RPMI7951 (cell line): ENCODE data around the gene RAD51AP2. TPM values are rescaled to one million over a fixed set of nuclear protein-coding genes. Genes with fewer than 3 reads are reported as not detected.
"Not testable (repeated sequence)": the region's sequence is repeated elsewhere in the genome, so short reads cannot be mapped to it uniquely, and the experiment has no call there.

Source experiments
- DNase-seq: peaks from one replicate; pipeline ENCODE4 v3.0.0-alpha.2; 2012; ENCODE audit warnings: low read depth
- total RNA-seq: library from RNA; depleted of rRNA; stranded (reverse); fragments of >200 nt; shearing (Covaris generic); gene quantifications from 2 replicates; pipeline ENCODE4 v1.2.3, GENCODE V29; 2014; rRNA removed

The RAD51AP2 gene
- total RNA-seq, result not detected in 2 replicates

DNA sequence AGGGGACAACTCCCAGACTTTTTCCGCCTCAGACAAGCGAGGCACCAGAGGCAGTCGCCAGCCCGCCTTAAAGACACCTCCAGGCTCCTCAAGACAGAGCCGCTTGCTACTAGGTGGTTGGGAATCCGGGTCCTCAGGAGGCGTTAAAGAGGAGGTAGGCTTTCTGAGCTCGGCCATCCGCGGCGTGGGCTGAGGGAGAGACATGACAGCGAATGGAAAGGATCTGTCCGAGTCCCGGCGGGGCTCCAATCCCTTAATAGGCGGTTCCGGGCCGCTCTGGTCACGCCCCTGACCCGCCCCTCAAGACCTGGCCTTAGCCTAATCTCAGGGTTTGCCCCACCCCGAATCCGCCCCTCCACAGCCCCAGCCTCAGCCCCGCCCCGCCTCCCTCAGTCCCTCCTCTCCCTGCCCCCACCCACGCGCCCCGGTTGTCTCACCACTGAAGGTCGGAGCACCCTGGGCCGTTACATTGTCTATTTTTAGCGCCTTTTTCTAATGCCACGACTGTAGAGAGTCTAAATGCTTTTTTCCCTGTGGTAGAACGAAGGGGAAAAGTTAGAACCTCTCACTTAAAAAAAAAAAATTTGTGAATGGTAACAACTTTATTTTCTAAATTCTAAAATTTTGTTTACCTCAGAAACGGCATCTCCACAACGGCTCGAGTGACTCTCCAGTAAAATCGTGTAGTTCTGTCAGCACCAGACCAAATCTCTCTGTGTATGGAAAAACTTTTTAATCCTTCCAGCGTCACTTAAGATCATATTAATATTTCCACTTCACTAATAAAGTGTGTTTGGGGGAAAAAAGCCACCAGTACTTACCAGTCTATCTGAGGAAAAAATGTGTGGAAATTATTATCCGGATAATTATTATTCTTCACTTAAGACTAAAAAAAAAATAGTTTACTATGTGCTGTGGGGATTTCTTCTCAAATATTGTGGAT is at the start of gene RAD51AP2:
RAD51AP2 (minus strand) TSS at position 229 of the 943 bp plus-strand sequence; CDS start at position 204, 25 bp downstream.
- DNase-seq, result peak; percentile 80

DNA sequence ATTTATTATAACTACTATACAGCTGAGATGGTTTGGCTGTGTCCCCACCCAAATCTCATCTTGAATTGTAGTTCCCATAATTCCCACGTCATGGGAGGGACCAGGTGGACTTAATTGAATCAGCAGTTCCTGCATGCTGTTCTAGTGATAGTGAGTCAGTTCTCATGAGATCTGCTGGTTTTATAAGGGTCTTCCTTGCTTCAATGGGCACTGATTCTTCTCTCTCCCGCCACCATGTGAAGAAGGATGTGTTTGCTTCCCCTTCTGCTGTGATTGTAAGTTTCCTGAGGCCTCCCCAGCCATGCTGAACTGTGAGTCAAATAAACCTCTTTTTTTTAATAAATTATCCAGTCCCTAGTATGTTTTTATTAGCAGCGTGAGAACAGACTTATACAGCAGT is 47.5 kb upstream of the RAD51AP2 start:
- not testable (repeated sequence) for DNase-seq

DNA sequence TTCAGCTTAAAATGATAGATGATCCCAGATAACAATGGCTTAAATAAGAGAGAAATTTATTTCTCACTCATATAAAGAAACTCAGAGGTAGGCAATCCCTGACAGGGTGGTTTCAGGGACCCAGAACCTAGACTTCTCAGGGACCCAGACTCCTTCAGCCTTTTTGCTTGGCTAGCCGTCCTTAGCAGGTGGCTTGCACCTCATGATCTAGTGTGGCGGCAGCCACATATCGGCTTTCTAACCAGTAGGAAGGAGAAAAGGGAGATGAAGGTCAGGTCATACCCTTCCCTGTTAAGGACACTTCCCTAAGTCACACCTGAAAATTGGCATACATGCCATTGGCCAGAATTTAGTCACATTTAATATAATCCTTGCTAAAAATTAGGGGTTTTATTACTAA is 40.6 kb upstream of the RAD51AP2 start:
- DNase-seq, result no peak

DNA sequence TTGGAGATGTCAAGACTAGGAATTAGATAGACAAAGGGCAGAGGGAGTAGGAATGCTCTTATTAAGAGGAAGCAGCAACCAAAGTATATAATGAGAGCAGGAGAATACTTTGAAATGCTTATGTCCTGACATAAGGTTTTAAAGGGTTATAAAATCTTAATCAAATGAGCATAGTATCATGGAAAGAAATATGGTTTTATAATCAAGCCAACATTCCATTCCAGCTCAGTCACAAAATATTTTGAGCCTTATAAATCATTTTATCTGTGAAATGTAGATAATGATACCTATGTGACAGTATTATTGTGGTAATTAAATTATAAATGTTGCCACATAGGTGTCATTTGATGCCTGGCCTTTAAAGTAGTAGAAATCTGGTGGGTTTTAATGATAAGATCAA is 39.8 kb upstream of the RAD51AP2 start:
- DNase-seq, result no peak

DNA sequence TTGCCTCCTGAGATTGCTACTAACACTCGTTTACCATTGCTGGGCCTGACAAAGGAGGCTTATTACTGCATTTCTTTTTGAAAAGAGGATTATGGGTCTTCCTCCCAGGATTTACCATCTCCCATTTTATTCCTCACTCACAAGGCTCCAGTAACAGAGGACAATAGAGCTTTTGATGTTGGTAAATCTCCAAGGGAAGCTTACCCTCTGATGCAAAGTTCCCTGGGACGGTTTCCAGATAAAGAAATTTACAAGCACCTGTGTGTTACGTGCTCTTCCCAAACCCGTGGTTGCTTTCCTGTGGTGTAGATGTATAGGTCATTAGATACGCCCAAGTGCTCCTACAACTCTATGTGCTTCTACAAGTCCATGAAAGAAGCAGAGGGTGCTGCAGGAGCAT is 39.4 kb upstream of the RAD51AP2 start:
- no peak for DNase-seq

DNA sequence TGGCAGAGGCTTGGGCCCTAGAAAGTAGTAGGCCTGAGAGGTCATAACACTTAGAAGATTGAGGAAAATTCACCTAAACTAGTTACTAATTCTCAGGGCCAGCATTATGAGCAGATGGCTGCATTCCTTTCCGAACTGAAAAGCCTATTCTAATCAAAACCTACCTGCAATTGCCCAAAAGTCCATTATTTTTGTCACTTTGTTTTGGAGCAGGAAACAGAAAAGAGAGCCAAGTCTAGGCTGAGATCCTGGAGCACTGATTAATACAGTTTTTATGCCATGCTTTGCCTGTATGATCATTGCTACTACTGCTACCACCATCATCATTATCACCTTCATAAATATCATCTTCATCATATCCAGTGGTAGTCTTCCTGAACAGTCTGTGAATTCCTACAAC is 36.9 kb upstream of the RAD51AP2 start:
- DNase-seq, result no peak

DNA sequence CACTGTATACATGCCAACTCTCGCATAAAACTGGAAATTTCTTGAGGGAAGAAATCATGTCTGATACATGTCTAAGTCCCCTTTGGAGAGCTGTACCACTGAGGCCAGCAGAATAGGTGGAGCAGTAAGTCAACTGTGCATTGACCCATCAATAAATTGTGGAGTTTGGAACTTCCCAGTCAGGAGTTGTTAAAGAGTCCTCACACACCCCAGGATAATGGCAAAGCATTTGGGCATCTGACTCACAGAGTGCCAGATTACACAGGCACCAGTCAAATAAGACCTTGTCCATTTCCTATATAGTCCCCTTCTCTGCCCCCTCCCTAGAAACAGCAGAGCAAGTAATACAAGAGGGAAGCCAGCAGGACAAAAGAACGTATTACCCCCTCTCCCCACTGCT is 32.7 kb upstream of the RAD51AP2 start:
- no peak for DNase-seq

DNA sequence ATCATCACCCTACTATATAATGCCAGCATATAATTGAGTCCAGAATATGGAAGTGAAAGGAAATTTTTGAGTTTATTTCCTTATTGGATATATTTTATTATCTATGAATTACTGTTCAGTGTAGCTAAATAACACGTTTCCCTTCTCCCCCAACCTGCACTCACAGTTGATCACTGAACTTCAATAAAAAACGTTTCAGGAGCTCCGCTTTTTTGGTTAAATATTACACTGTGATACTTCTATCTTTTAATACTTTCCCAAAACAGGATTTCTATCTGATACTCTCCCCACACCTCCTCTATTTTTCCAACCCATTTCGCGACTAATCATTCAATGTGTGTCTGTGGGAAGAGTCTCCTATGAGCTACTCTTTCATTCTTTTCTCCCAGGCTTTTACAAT is 29.5 kb upstream of the RAD51AP2 start:
- DNase-seq, result no peak

DNA sequence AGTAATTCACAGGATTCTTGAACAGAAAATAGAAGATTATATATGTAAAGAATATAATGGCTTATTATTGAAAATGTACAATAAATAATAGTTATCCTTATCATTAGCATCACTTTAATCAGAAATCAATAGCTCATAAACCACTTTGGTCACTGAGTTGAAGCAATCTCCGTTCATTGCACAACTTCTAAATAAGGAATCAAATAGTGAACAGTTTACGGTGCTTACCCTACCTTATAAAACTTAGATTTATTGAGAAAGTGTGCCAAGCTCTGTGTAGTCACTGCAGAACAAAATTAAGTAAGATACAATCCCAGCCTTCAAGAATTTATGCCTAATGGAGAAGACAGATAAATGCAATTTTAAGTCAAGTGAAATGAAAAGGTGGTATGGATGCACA is 29.0 kb upstream of the RAD51AP2 start:
- no peak for DNase-seq

DNA sequence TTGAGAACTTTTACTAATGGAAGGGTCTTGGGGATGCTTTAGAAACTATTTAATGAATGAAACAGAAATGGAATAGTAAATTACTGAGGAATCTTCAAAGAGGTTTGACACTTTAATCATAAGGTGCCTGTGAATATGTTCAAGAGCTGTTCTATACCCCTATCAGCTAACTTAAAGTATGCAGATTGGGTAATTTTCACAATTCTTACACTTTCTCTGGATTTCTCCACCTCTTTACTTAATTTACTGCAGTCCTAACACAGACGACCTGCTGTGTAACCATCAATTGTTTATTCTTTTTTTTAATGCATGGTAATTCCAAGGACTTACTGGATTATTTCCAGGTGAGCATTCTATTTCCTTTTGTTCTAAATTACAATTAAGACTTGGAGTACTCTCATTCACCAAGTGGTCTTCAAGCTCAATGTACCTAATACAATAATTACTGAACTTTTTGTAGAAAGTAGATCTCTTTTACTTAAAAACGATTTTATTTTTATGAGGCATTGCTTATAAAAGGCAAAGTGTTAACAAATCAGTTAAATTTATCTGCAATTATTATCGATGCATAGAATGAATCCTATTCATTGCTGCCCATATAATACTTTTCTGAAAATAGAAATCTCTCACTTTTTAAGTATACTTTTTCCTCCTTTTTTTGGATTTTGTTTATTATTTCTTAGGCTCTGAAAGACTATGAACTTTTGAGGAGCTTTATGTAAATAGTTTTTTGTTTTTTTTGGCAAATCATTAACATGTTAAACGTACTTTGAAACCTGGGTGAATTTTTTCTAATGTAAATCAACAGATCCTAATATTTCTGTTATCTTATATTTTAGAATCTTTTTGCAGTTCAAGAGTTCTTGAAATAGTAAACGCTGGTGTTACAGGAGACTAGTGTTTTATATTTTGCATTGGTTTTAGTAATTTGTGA is 27.7 kb upstream of the RAD51AP2 start:
- no peak for DNase-seq

DNA sequence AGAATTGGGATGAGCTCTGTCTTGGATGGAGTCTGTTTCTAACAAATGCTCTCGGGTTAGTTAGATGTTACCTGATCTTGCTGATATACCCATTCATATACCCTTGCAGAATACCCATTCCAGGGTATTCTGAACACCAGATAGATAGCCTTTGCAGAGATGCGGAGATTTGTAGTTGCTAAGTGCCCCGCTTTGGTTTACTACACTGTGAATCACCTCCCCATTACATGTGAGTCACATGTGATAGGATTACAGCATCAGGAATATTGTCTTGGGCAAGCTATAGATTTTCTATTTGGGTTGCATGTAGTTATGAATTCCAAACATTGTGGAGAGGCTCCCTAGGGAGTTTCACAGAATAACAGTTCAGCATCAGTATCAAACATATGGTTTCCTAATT is 26.0 kb upstream of the RAD51AP2 start:
- no peak for DNase-seq

DNA sequence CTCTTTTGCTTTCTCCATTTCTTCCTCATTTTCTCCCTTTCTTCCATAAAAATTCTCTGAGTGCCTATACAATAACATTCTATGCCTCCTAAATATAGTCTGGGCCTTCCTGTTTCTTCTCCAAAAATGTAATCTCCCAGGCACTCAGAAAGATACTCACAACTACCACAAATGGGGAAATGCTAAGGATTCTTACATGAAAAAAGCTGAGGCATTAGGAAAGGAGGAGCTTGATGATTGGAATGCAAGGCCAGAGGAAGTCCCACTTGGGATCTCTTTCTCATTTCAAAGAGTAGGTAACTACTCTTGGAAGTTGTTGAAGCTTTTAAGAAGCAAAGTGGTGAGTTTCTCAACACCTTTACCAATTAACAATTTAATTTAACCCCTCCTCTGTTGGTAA is 25.6 kb upstream of the RAD51AP2 start:
- DNase-seq, result no peak

DNA sequence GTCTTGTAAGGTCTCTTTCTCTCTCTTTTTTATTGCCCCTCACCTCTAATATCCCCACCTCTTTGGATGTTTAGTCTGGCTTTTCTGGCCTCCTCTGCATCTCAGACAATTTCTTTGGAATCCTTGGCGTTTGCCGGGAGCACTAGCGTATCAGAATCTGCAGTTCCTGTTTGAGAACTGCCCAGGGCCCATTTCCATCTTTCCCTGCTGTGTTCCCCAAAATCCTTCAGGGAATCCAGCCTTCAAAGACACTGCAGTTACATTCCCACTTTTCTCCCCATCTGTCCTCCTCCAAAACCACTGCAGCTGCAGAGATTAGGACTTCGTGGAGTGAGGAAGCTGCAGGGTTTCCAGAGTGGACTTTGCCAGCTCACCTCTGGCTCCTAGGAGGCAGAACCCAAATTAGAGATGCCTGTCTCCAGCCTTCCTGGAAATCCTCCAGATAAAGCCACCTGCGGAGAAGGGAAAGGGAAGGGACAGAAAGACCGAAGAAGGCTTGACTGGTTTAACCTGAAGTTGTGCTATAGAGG is 25.0 kb upstream of the RAD51AP2 start:
- no peak for DNase-seq

DNA sequence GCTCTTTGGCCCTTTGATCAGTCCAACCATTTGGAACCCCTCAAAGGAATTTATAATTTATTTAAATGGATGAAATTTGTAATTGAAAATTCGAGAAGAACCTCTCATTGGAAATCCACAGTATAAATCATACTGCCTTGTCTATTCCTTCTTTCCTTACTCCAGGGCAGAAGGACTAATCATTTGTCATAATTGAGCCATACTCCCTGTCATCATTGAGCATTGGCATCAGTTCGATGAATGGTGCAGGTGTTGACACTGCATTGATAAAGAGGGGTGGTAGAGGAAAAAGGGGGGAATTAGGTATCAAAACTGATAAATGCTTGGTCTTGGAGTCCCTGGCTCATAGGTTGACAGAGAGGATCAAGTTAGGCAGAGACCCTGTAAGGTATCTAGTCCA is 24.2 kb upstream of the RAD51AP2 start:
- no peak for DNase-seq

DNA sequence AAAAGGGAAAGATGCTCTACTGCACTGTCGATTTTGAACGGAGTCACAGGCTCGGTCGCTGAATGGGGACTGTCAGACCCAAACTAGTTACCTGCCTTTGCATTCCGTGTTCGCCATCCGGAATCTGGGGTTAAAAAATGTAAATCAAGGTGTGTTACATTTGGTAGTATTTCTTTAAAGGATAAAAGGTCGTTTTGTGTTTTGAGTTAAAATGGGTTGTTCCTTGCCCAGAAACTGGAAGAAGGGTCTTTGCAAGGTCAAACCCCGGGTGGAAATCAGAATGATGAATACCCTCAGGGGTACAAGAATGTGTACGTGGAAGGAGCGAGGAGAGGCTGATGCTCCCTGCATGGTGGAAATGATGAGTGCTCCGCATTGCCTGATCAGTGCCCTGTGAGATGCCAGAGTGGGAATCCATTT is 23.3 kb upstream of the RAD51AP2 start:
- no peak for DNase-seq

DNA sequence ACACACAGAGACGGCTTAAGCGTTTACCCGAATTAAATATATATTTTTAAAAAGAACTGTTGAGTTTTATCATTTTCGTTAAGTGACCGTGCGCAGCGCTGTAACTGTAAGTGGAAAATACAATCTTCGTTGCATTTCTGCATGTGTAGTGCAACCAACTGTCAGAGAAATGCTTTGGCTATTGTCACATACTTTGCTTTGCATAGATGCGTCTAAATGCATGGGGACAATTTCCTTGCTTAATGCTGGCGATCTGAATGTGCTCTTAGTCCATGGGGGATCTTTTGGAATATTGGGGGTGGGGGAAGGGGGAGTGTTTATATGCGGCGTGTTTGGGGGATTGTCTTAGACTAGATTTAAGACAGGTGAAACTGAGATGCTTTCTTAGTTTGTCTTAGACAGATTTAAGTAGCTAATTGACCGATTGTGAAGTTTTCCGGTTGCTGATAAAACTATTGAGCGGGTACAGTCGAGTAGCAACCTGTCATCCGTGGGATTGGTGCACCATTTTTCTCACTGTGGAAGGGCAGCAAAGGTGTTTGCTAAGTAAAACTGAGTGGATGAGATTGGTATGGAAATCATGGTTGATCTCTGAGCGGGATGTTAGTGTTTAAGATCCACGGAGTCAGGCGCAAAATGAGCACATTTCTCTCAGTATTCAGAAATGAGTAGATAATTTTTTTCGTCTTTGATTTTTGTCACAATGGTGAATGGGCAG is 22.7 kb upstream of the RAD51AP2 start:
- DNase-seq, result no peak

DNA sequence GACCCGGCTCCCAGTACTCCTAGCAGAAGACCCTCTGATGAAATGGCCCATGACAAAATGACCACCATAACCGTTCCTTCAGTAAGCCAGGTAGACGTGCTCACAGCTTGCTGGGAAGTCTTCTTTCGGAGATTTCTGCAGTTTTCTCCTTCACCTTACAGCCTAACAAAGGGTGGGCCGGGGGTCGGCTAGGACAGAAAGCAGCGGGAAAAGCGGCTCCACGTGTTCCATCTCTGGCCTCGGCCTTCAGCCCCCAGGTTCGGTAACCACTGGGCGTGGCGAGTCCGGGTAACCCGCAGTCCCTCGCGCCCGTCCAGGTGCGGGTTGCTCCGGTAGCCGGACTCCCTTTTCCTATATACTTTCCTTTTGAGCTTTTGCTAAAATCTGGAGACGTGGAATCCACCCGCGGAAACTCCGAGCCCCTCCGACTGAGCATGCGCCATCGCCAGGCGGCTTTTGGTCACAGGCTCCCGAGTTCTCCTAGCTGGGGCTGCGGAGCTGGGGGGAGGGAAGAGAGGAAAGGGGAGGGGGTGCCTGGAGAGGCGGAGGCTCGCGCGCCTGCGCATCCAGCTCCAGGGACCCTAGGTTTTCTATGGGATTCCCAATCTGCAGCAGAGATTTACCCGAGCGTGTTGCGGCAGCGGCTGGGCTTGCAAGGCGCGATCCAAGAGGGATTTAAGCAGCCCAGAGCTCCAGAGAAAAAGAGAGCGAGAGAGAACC is 22.0 kb upstream of the RAD51AP2 start, which contains the start of gene VSNL1:
VSNL1 (plus strand) TSS at position 604 of the 720 bp plus-strand sequence. CDS start 51,379 bp downstream, outside the sequence.
- peak; percentile 26 for DNase-seq

DNA sequence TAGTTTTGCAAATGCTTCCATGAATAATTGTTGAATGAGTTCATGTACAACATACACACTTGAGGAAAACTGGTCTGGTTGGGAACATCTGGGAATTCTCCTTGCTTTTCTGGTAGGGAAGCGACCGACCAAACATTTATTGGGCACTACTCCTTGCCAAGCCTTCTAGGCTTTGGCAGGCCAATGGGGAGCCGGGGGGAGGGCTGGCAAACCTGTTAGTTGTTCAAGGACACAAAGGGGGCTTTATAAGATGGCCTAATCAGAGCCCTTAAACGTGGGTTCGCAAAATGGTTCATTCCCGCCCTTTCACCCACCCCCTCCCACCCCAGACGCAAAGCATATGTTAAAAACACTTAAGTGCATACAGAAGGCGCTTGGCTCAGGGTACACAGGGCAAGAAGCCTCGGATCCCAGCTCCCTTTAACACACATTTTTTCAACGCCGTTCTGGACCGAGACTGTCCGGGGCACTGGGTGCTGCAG is 21.4 kb upstream of the RAD51AP2 start:
- DNase-seq, result no peak

DNA sequence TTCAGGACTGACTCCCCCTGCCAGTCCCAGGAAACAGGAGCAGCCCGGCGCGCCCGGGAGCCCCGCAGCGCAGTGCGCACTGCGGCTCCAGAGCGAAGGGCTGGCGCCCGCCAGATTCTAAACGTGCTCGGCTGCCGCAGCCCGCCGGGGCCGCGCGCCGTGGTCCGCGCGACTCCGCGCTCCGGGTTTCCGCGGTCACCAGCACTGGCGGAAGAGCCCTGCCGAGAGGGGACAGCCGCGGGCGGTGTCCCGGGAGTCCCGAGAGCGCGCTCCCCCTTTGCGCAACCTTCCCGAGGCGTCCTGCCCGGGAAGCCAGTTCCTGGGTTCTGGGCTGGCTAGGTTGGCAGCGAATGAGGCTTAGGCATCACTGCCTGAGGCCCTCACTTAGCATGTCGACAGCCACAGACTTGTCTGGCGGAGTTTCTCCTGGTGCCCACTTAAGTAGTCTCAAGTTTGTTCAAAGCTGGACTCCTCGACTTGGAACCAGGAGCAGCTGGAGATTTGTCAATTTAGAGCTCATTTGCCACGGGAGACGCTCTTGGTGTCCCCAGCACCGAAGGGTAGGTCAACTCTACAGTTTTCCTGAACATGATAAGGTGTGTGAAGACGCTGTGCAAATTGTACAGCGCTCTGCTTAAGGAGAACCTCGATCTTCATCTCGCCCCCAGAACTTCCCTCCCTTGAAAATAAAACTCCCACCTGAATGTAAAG is 20.8 kb upstream of the RAD51AP2 start:
- DNase-seq, result peak; percentile 38
